BJ (cell line): Measurements from ENCODE around the gene ADARB2. TPM values are rescaled to one million over a fixed set of nuclear protein-coding genes. Genes with fewer than 3 reads are reported as not detected.

Experiments used
- CTCF ChIA-PET: fragments of 350-600 bp; formaldehyde crosslinking; extraction: SDS; loops from one replicate; lab custom pipeline; 2021; ENCODE audit warnings: antibody characterized with exemption, inconsistent platforms; lab: Yijun Ruan, JAX
- POLR2A ChIA-PET: fragments of 300-600 bp; sonication (Branson Sonifier 250); formaldehyde crosslinking; extraction: SDS; loops from one replicate; lab custom pipeline; 2021; ENCODE audit warnings: antibody characterized with exemption; lab: Charles Lee
- DNase-seq: peaks from one replicate; pipeline ENCODE4 v3.0.0-alpha.2; 2011; ENCODE audit warnings: low read depth
- H3K27me3 ChIP-seq: 2 replicates; pipeline ENCODE4 v1.6.0; 2011; ENCODE audit warnings: low read length; ENCODE audit not compliant: control insufficient read depth, insufficient read depth
- H3K36me3 ChIP-seq: 2 replicates; pipeline ENCODE4 v1.5.1; 2011; ENCODE audit warnings: low read length; ENCODE audit not compliant: control insufficient read depth, insufficient read depth
- H3K4me3 ChIP-seq: 2 replicates; pipeline ENCODE4 v1.5.1; 2011; ENCODE audit warnings: low read depth, mild to moderate bottlenecking, control low read depth, low read length
- CTCF ChIP-seq: IDR thresholded peaks from 2 replicates; pipeline ENCODE4 v1.5.1; 2011; ENCODE audit warnings: low read depth, mild to moderate bottlenecking, control low read depth, inconsistent platforms, low read length, moderate library complexity; ENCODE audit not compliant: insufficient read depth
- polyA plus RNA-seq: library from polyadenylated mRNA; depleted of rRNA; stranded (reverse); fragments of >200 nt; gene quantifications from 2 replicates; pipeline ENCODE4 v1.2.3, GENCODE V29; 2011

ADARB2 gene
- polyA plus RNA-seq, 1 experiment = not detected

- ChIA-PET POLR2A (no interaction called here), CTCF (no interaction called here)
- no peaks in the 10 kb centered on the region for H3K36me3 ChIP-seq
- no peak overlapping the region for H3K4me3 ChIP-seq
- no peaks in the 10 kb centered on the region for H3K27me3 ChIP-seq
- TF ChIP-seq CTCF = no peak
- no peak for DNase-seq
These were observed 375.8 kb downstream of the ADARB2 start for GRCh38 chr10:1361411-1362105.

GRCh38 chr10:1360558-1361164, 376.7 kb downstream of the ADARB2 start:
- no peak for TF ChIP-seq CTCF
- ChIA-PET POLR2A (no interaction called here), CTCF (no interaction called here)
- Histone ChIP-seq H3K4me3 (no peak overlapping the region), H3K27me3 (no peaks in the 10 kb centered on the region), H3K36me3 (no peaks in the 10 kb centered on the region)
- DNase-seq = no peak

- H3K27me3 ChIP-seq = no peaks in the 10 kb centered on the region
- no peak overlapping the region for H3K4me3 ChIP-seq
- TF ChIP-seq CTCF = no peak
- no peak for DNase-seq
- ChIA-PET POLR2A (no interaction called here), CTCF (no interaction called here)
- H3K36me3 ChIP-seq = no peaks in the 10 kb centered on the region
These were observed 377.2 kb downstream of the ADARB2 start for GRCh38 chr10:1360011-1360557.

GRCh38 chr10:1359626-1359955, 377.7 kb downstream of the ADARB2 start:
- Histone ChIP-seq H3K36me3 (no peaks in the 10 kb centered on the region), H3K4me3 (no peak overlapping the region), H3K27me3 (no peaks in the 10 kb centered on the region)
- POLR2A ChIA-PET = no interaction called here
- no peak for DNase-seq
- CTCF ChIA-PET = no interaction called here
- no peak for TF ChIP-seq CTCF

- ChIA-PET CTCF (no interaction called here), POLR2A (no interaction called here)
- Histone ChIP-seq H3K27me3 (no peaks in the 10 kb centered on the region), H3K4me3 (no peak overlapping the region), H3K36me3 (no peaks in the 10 kb centered on the region)
- DNase-seq = no peak
- TF ChIP-seq CTCF = no peak
These were observed 378.3 kb downstream of the ADARB2 start for GRCh38 chr10:1358860-1359625.
